Keratinocyte (primary cell): Measurements from ENCODE around the gene KLK7.

Experiments used
- EZH2 ChIP-seq: IDR thresholded peaks from one replicate; pipeline ENCODE4 v1.6.1; 2012; ENCODE audit warnings: inconsistent platforms, mild to moderate bottlenecking, low read length, moderate library complexity
- TF ChIP-seq, protein P1 (sequence below), 3 experiments: IDR thresholded peaks in 1 of 3; conservative IDR thresholded peaks in 1 of 3; optimal IDR thresholded peaks in 1 of 3; 2 replicates in 2 of 3; 3 replicates in 1 of 3; pipeline versions ENCODE3 to v1.5.1; 2011; ENCODE audit warnings: low read length in 3 of 3, mild to moderate bottlenecking in 3 of 3, moderate library complexity in 2 of 3, control low read depth in 1 of 3, inconsistent platforms in 1 of 3; ENCODE audit not compliant: insufficient read depth in 2 of 3; ENCODE audit errors: extremely low read depth in 1 of 3

DNA sequence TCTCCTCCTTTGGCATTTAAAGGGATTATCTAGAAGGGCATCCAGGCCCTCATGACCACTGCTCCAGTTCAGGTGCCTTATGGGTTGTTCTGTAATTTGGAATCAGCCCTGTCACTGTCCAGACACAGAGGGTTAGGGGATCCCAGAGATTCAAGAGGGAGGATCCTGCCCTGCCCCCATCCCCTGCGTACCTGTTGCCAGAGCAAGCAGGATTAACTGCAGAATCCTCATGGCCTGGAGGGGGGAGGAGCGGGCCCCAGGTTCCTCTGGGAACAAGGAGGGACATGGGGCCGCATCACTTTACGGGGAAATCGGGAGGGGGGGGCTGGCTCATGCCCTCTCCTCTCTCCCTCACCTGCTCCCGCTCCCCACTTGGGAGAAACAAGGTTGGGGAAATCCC, 41.7 kb upstream of the KLK7 start:
- TF ChIP-seq, protein P1, sequence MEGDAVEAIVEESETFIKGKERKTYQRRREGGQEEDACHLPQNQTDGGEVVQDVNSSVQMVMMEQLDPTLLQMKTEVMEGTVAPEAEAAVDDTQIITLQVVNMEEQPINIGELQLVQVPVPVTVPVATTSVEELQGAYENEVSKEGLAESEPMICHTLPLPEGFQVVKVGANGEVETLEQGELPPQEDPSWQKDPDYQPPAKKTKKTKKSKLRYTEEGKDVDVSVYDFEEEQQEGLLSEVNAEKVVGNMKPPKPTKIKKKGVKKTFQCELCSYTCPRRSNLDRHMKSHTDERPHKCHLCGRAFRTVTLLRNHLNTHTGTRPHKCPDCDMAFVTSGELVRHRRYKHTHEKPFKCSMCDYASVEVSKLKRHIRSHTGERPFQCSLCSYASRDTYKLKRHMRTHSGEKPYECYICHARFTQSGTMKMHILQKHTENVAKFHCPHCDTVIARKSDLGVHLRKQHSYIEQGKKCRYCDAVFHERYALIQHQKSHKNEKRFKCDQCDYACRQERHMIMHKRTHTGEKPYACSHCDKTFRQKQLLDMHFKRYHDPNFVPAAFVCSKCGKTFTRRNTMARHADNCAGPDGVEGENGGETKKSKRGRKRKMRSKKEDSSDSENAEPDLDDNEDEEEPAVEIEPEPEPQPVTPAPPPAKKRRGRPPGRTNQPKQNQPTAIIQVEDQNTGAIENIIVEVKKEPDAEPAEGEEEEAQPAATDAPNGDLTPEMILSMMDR (optimal IDR thresholded peaks at IDR 0.05 in 1 of 3, IDR thresholded peaks at IDR 0.05 in 1 of 3, conservative IDR thresholded peaks at IDR 0.05 in 1 of 3; ENCODE audit: extremely low read depth in 1 of 3, insufficient read depth in 2 of 3, low read length in 3 of 3) = no peak
- TF ChIP-seq EZH2 = no peak
